GM19025 (cell line): Measurements from ENCODE around the gene CCDC89.
"Not testable (repeated sequence)": the region's sequence is repeated elsewhere in the genome, so short reads cannot be mapped to it uniquely, and the experiment has no call there.

Experiments used
- ATAC-seq: cut with Tn5 transposase; IDR thresholded peaks from one replicate; pipeline ENCODE4 v1.9.1; 2021; ENCODE audit warnings: mild to moderate bottlenecking, low read depth, moderate library complexity; ENCODE audit not compliant: unreplicated experiment

The CCDC89 gene

GRCh38 chr11:85695546-85695945, 9.6 kb upstream of the CCDC89 start:
- ATAC-seq = no peak

- no peak for ATAC-seq
These were observed 8.5 kb upstream of the CCDC89 start for GRCh38 chr11:85694385-85694980.

- ATAC-seq = no peak
These were observed 723 bp downstream of the CCDC89 start for GRCh38 chr11:85685125-85685819.

GRCh38 chr11:85682330-85683305, 3.4 kb downstream of the CCDC89 start:
- peak; percentile 78 for ATAC-seq

GRCh38 chr11:85680897-85681296, 5.1 kb downstream of the CCDC89 start:
- no peak for ATAC-seq

DNA sequence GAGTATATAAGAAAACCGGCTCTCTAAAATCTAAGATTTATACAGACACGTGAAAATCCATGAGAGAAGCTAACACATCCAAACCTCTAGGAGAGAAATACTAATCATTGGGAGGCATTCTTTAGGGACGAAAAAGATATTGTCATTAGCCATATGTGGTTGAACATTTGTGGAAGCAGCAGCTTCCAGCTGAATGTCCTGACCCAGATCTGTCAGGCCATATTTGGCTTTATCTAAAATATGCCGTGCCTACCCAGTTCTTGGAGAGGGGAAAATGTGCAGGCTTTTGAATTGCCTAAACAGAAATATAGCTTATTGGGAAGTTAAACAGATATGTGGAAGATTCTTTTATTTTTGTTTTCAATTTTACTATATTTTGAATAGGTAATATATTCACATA, 6.4 kb downstream of the CCDC89 start:
- no peak for ATAC-seq

GRCh38 chr11:85673393-85673792, 12.6 kb downstream of the CCDC89 start:
- ATAC-seq = no peak

- no peak for ATAC-seq
These were observed 13.7 kb downstream of the CCDC89 start for GRCh38 chr11:85672105-85672902.

GRCh38 chr11:85670949-85671663, 14.9 kb downstream of the CCDC89 start:
- not testable (repeated sequence) for ATAC-seq

GRCh38 chr11:85668157-85668556, 17.8 kb downstream of the CCDC89 start:
- no peak for ATAC-seq

- no peak for ATAC-seq
These were observed 19.3 kb downstream of the CCDC89 start for GRCh38 chr11:85666687-85667086.

GRCh38 chr11:85665733-85666132, 20.3 kb downstream of the CCDC89 start:
- no peak for ATAC-seq

GRCh38 chr11:85664615-85665481, 21.1 kb downstream of the CCDC89 start, which contains the start of gene CREBZF:
Gene CREBZF, minus strand, starts transcription at chr11:85665129. Its CDS starts 254 bp downstream, at chr11:85664875.
- peak; percentile 89 for ATAC-seq

DNA sequence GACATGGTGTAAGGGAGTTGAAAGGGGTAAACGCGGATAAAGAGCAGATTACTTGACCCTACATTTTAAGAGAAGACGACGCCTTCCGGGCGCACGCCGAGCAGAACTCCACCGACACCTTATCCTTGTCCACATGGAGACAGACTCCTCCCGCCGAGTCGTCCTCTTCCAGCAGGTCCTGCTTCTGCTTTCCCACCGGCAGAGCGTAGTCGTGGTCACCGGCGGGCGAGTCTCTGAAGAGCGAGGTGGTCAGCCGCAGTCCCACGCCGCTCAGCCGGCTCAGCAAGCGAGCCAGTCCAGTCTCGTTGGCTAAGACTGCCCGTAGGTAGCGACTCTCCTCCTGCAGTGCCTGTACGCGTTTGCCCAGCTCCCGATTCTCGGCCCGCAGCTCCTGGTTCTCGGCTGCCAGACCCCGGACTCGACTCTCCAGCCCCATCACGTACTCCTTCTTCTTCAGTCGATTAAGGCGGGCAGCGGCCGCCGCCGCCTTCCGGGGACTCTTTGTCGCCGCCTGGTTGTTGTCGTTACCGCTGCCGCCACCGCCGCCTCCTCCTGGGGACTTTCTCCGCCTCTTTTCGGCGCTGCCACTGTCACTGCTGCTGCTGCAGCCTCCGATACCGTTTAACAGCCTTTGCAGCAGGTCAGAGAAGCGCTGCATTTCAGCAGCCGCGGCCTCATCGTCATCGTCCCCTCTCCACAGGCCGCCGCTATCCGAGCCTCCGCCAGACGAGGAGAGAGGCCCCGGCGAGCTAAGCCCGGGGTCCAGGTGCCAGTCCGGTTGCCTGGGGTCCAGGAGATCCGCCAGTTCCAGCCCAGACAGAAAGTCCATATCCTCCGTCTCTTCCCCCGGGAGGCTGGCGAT, 22.0 kb downstream of the CCDC89 start:
- peak; percentile 50 for ATAC-seq

GRCh38 chr11:85663080-85663752, 22.8 kb downstream of the CCDC89 start:
- ATAC-seq = no peak

DNA sequence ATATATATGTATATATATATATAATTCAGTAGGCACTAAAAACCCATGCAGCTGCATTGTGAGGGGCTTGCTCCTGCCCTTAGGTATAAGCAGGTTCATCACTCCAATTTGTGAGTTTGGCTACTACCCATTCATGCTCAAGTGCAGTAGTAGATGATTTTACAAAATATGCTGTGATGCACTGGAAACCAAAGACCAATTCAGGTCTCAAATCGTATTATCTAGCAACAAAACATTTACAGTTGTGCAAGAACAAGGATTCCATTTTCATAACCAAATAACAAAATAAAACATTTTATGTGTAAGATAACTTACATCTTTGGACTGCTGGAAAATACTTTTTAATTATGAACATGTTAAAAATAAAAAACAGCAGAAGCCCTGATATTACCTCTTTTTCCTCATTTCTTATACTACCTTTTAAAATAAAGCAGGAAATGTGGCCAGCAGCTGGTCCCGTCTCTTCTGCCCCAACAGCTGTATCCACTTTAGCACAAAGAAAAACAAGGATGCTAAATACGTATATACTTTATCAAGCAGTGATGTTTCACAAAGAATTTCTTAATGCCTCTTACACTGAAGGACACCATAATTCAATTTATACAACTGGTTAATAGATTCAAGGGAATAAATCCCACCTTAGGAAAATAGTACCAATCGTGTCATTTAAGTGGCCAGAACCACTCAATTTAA, 23.9 kb downstream of the CCDC89 start:
- no peak for ATAC-seq

GRCh38 chr11:85658180-85658579, 27.8 kb downstream of the CCDC89 start:
- no peak for ATAC-seq
